Heart right ventricle (tissue), 16 donors: Measurements from ENCODE around the gene SIAH3. TPM values are rescaled to one million over a fixed set of nuclear protein-coding genes. Genes with fewer than 3 reads are reported as not detected.

Source experiments
- ATAC-seq, 8 donors: fragments of 200-7000 bp; cut with Tn5 transposase; one replicate each; pipeline ENCODE4 v1.9.1; 2020; ENCODE audit warnings: mild to moderate bottlenecking in 8 of 8, moderate library complexity in 8 of 8, moderate number of reproducible peaks in 1 of 8
- DNase-seq, 2 donors: peaks; one replicate each; pipeline ENCODE4 v3.0.0-alpha.2; 2020
- H3K27ac ChIP-seq, 10 donors: fragments of 200-600 bp; sonication (generic) in 2 of 10; one replicate each; pipeline versions ENCODE4 v1.5.0 to v1.8.0; 2020 to 2022; ENCODE audit warnings: mild to moderate bottlenecking in 3 of 10
- H3K27me3 ChIP-seq, 7 donors: fragments of 200-600 bp; one replicate each; pipeline ENCODE4 v1.8.0; 2021 to 2022; ENCODE audit warnings: mild to moderate bottlenecking in 2 of 7
- H3K36me3 ChIP-seq, 9 donors: fragments of 200-600 bp; sonication (generic) in 1 of 9; one replicate each; pipeline versions ENCODE4 v1.5.0 to v1.8.0; 2020 to 2022; ENCODE audit warnings: mild to moderate bottlenecking in 2 of 9
- H3K4me1 ChIP-seq, 9 donors: fragments of 200-600 bp; sonication (generic) in 1 of 9; one replicate each; pipeline versions ENCODE4 v1.5.0 to v1.8.0; 2020 to 2022; ENCODE audit warnings: mild to moderate bottlenecking in 4 of 9
- H3K4me3 ChIP-seq, 10 donors: fragments of 200-600 bp; sonication (generic) in 2 of 10; one replicate each; pipeline versions ENCODE4 v1.5.0 to v1.8.0; 2020 to 2022; ENCODE audit warnings: mild to moderate bottlenecking in 7 of 10, moderate library complexity in 2 of 10
- H3K9me3 ChIP-seq, 11 donors: fragments of 200-600 bp in 10 of 11; sonication (generic) in 2 of 11; one replicate each; pipeline versions ENCODE4 v1.5.0 to v1.8.0; 2013 to 2022; ENCODE audit warnings: mild to moderate bottlenecking in 2 of 11, control low read depth in 1 of 11, moderate library complexity in 1 of 11
- WGBS, 2 donors: extraction: QIAGEN DNeasy Blood & Tissue Kit; methylation state at CpG; one replicate each; pipeline ENCODE4 v1.1.7; 2013; ENCODE audit warnings: inconsistent platforms in 1 of 2; 5-methylcytosine and 5-hydroxymethylcytosine counted together
- intact Hi-C, 10 donors: fragments of 100-400 bp; cut with DNase I; formaldehyde crosslinking; loops; one replicate each; pipeline versions ENCODE4 v1.11.1 to v1.14.2; 2022
- polyA plus RNA-seq, 2 donors: library from polyadenylated mRNA; stranded (reverse); fragments of 200-250 nt; gene quantifications; one replicate each; pipeline ENCODE4 v1.2.3, GENCODE V29; 2013
- total RNA-seq, 10 donors: library from RNA; stranded (reverse); fragmentation: NEBNext Ultra II Directional in 3 of 10; extraction: Animal tissue kit (Norgen Biotek cat#: 25700) in 3 of 10; gene quantifications; one replicate each; pipeline versions ENCODE4 v1.2.1 to v1.2.4, GENCODE V29; 2021 to 2023
- TF ChIP-seq, protein P1 (sequence below), 9 donors: fragments of 200-600 bp; sonication (generic) in 2 of 9; IDR thresholded peaks; one replicate each; pipeline versions ENCODE4 v1.5.0 to v1.8.0; 2021 to 2022; ENCODE audit warnings: antibody characterized with exemption in 9 of 9, mild to moderate bottlenecking in 5 of 9, moderate library complexity in 1 of 9
- donor health status: Arrhythmogenic right ventricular cardiomyopathy.
- donor health status: ischemic (EF 13 %, LVEDD 7.1; RV severe dilation, severe dysfunction).
- donor health status: healthy with polysubstance abuse.
- donor health status: DM: no; HTN: yes; CAD: no.
- donor health status: DM: no; HTN: no; CAD: no.
- donor health status: ischemic (EF 25% LVEDD 6.9; RV normal size, moderate dysfunction).
- donor health status: ischemic (EF 25% LVEDD 5.7; RV mildly dilated, moderate dysfunction).
- donor health status: healthy.
- donor health status: DM: yes; HTN: yes; CAD: no.
- donor health status: Ischemic cardiomyopathy.
- donor health status: ischemic (EF 35%, LVEDD 5.7; RV mildly dilated, moderate dysfunction).
- donor health status: nonischemic (EF 11% LVEDD 7.7; RV severe dilation, severe dysfunction).
- donor health status: DM: yes; HTN: yes; CAD: no.
- donor health status: PGD.
- donor health status: ischemic (EF 29% LVEDD 5.4; RV normal size, mild dysfunction).
- donor health status: nonischemic (EF 23%, LVEDD 6.1; RV moderate dilation, normal function).

SIAH3 gene
- total and polyA plus RNA-seq, 12 donors, result under 0.01 to 0.10 (median 0.06) TPM; not detected in 8

DNA sequence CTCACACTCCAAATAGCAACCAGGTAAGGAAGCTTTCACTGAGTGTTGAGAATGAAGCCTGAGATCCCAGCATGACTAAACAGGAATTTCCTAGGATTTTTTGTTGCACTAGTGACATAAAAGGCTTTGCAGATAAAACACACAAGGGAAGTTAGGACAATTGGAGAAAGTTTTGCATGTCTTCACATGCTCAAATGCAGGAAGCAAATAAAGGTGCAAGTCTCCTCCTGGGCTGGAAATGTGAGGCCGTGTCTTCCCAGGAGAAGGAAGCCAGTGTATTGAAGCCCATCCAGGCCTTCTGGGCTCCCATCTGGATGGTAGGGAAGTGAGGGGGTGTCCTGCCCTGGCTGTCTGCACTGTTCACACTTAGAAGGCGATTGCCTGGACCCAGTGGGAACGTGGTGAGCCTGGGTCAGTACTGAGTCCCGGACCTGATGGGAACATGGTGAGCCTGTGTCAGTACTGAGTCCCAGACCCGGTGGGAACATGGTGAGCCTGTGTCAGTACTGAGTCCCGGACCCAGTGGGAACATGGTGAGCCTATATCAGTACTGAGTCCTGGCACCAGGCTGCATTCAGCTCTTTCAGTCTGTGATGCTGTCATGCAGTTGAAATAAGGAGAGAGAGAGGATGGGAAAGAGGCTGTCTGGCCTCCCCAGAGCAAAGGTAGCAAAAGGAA is 38.7 kb downstream of the SIAH3 start:
- Histone ChIP-seq H3K4me1 (no peaks in the 10 kb centered on the region), H3K27ac (no peak overlapping the region), H3K4me3 (no peak overlapping the region), H3K27me3 (no peaks in the 10 kb centered on the region), H3K9me3 (no peaks in the 10 kb centered on the region), H3K36me3 (no peaks in the 10 kb centered on the region)
- TF ChIP-seq, protein P1, sequence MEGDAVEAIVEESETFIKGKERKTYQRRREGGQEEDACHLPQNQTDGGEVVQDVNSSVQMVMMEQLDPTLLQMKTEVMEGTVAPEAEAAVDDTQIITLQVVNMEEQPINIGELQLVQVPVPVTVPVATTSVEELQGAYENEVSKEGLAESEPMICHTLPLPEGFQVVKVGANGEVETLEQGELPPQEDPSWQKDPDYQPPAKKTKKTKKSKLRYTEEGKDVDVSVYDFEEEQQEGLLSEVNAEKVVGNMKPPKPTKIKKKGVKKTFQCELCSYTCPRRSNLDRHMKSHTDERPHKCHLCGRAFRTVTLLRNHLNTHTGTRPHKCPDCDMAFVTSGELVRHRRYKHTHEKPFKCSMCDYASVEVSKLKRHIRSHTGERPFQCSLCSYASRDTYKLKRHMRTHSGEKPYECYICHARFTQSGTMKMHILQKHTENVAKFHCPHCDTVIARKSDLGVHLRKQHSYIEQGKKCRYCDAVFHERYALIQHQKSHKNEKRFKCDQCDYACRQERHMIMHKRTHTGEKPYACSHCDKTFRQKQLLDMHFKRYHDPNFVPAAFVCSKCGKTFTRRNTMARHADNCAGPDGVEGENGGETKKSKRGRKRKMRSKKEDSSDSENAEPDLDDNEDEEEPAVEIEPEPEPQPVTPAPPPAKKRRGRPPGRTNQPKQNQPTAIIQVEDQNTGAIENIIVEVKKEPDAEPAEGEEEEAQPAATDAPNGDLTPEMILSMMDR (IDR thresholded peaks at IDR 0.05), result no peak
- WGBS, 2 donors, result 71 to 88% methylated on average over 6 of the region's 6 CpGs
- DNase-seq, result no peak
- intact Hi-C loops, result loop anchor here in 1 of 10 donors (10.0 kb wide), 1 partner anchor 312 kb away; no protein-coding TSS in a partner anchor
- peak in 4 of 8 donors; percentile 31 to 80 (median 38) for ATAC-seq

DNA sequence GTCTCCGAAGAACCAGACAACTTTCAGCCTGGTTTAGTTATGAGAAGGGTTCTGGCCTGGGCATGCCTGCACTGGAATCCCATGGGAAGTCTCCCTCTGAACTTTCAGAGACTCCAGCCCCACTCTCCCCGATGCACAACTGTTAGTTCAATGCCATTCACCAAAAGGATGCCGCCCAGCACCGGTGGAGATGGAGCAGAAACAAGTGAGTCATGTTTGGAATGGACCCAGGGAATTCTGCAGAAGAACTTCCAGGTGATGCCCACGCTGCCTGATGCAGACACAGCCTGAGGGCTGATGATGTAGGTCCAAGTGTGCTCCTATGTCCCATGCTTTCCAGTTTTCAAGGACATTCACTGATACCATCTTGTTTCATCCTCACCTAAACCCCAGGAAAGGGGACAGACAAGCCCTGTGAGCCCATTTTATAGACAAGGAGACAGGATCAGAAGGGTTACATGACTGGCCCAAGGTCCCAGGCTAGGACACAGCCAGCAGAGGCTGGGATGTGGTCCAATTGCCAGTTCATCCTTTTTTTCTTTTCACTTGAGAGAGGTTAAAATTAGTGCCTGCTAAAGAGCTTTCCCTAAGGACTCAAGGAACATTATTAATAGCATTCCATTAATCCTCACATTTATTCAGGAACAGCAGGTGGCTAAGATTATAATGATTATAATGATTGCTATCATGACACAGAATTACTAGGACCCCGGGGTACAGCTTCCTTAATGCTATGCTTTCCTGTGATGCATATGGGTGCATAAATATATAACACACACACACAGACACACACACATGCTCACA is 39.5 kb downstream of the SIAH3 start:
- no peaks in the 10 kb centered on the region for H3K36me3 ChIP-seq
- WGBS, 2 donors, result 73 to 75% methylated on average over 6 of the region's 6 CpGs
- peak in 2 of 8 donors; percentile 43 to 57 for ATAC-seq
- no peaks in the 10 kb centered on the region for H3K9me3 ChIP-seq
- TF ChIP-seq, protein P1 (IDR thresholded peaks at IDR 0.05), result no peak
- H3K4me1 ChIP-seq, result no peaks in the 10 kb centered on the region
- no peaks in the 10 kb centered on the region for H3K27me3 ChIP-seq
- no peak for DNase-seq
- no peak overlapping the region for H3K27ac ChIP-seq
- intact Hi-C loops, result loop anchor here in 1 of 10 donors (10.0 kb wide), 1 partner anchor 313 kb away; no protein-coding TSS in a partner anchor
- no peak overlapping the region for H3K4me3 ChIP-seq

DNA sequence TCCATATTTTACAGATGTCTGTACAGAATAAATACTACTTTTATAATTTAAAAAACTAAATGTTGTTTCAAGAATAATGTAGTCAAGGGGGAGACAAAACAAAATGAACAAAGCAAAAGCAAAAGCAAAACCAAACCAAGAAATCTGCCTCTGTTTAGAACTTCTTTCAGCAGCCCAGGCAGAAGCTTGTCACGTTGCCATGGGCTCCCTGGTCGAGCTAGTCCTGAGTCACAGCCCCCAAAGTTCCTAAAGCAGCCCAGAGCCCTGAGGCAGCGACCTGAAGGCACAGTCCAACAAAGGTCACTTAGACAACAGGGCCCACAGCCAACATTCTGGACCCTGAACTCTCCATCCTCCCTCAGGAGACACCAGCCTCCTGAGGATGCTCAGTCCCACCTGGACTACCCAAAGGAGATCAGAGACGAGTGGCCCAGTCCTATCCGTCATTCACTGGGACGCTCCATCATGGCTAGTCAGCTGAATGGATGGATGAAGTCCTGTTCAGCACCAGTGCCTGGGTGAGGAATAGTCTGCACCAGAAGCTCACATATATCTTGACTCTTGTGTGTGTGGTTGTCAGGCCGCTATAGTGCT is 41.7 kb downstream of the SIAH3 start:
- WGBS, 2 donors, result 65 to 70% methylated on average over 7 of the region's 7 CpGs
- H3K27me3 ChIP-seq, result no peaks in the 10 kb centered on the region
- no peak overlapping the region for H3K4me3 ChIP-seq
- DNase-seq (no peak), ATAC-seq (no peak)
- TF ChIP-seq, protein P1 (IDR thresholded peaks at IDR 0.05), result no peak
- intact Hi-C loops, result loop anchor here in 7 of 10 donors (5.0 to 10.0 kb wide), 4 partner anchors 67 to 315 kb away; no protein-coding TSS in a partner anchor
- no peaks in the 10 kb centered on the region for H3K4me1 ChIP-seq
- peaks cover 0 to 5% (median 0%) of the 10 kb centered on the region in 11 donors for H3K9me3 ChIP-seq
- H3K27ac ChIP-seq, result no peak overlapping the region
- H3K36me3 ChIP-seq, result no peaks in the 10 kb centered on the region

DNA sequence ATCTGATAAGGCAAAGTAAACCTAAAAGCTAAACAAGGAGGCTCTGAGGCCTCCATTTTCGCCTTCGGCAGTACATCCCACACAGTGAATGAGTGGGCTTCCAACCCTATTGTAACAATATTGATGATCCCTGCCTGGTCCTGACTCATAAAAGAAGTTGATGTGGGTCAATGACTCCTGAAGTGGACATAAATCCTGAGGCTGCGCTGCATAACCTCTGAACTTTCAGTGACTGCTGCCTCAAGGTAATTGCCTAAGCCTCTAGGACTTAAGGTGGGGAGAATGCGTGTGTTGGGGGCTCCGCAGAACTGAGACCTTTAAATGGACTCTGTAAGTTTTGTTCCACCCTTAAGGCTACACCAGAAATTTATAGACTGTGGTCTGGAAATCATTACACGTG is 42.6 kb downstream of the SIAH3 start:
- no peaks in the 10 kb centered on the region for H3K4me1 ChIP-seq
- peaks cover 0 to 5% (median 0%) of the 10 kb centered on the region in 11 donors for H3K9me3 ChIP-seq
- no peak overlapping the region for H3K27ac ChIP-seq
- no peak overlapping the region for H3K4me3 ChIP-seq
- TF ChIP-seq, protein P1 (IDR thresholded peaks at IDR 0.05), result no peak
- no peaks in the 10 kb centered on the region for H3K27me3 ChIP-seq
- DNase-seq (no peak), ATAC-seq (no peak)
- WGBS, 2 donors, result 84 to 92% methylated on average over 6 of the region's 6 CpGs
- H3K36me3 ChIP-seq, result no peaks in the 10 kb centered on the region
- intact Hi-C loops, result loop anchor here in 6 of 10 donors (5.0 to 10.0 kb wide), 4 partner anchors 68 to 316 kb away; no protein-coding TSS in a partner anchor
